K562 (cell line): Measurements from ENCODE around the gene TMEM87A. TPM values are rescaled to one million over a fixed set of nuclear protein-coding genes. Genes with fewer than 3 reads are reported as not detected.

Experiments used
- ARID2 ChIP-seq: fragments of 450-650 bp; IDR thresholded peaks from 2 replicates; pipeline ENCODE4 v1.6.1; 2017; ENCODE audit warnings: antibody characterized with exemption, mild to moderate bottlenecking
- ARNT ChIP-seq, 2 experiments: fragments of 450-650 bp; IDR thresholded peaks; 2 replicates each; pipeline ENCODE4 v1.6.1; 2016; ENCODE audit warnings: mild to moderate bottlenecking in 1 of 2
- BCL6 ChIP-seq: fragments of 250-450 bp; sonication (Bioruptor Pico); IDR thresholded peaks from 2 replicates; pipeline ENCODE4 v1.4.0; 2020
- ESRRB ChIP-seq: fragments of 250-450 bp; sonication (Bioruptor Pico); IDR thresholded peaks from 2 replicates; pipeline ENCODE4 v1.5.0; 2020; ENCODE audit warnings: mild to moderate bottlenecking, moderate library complexity, borderline replicate concordance
- FOXA3 ChIP-seq, 2 experiments: fragments of 450-650 bp in 1 of 2; sonication (generic) in 1 of 2; formaldehyde crosslinking; IDR thresholded peaks in 1 of 2; conservative IDR thresholded peaks in 1 of 2; 2 replicates each; pipeline versions ENCODE4 v1.4.0 to v1.8.0; 2020 to 2022; ENCODE audit warnings: mild to moderate bottlenecking in 2 of 2, missing genetic modification reagents in 1 of 2
- L3MBTL2 ChIP-seq: fragments of 450-650 bp; IDR thresholded peaks from 2 replicates; pipeline ENCODE4 v1.6.1; 2016; ENCODE audit warnings: mild to moderate bottlenecking, moderate library complexity
- MEIS2 ChIP-seq: fragments of 450-650 bp; IDR thresholded peaks from 2 replicates; pipeline ENCODE4 v1.6.1; 2014; ENCODE audit warnings: mild to moderate bottlenecking; ENCODE audit not compliant: partially characterized antibody
- NEUROD1 ChIP-seq: fragments of 150-350 bp; IDR thresholded peaks from 2 replicates; pipeline ENCODE4 v1.6.1; 2014; ENCODE audit warnings: borderline replicate concordance, low read length, low read depth; ENCODE audit not compliant: partially characterized antibody
- PHB2 ChIP-seq: fragments of 450-650 bp; IDR thresholded peaks from 2 replicates; pipeline ENCODE4 v1.6.1; 2017; ENCODE audit warnings: low read depth
- RBM39 ChIP-seq: fragments of 200-400 bp; formaldehyde crosslinking; optimal IDR thresholded peaks from 2 replicates; pipeline ENCODE3; 2018; ENCODE audit warnings: low read depth, low read length
- SIRT6 ChIP-seq: IDR thresholded peaks from one replicate; pipeline ENCODE4 v1.6.1; 2012; ENCODE audit warnings: low read depth, mild to moderate bottlenecking, control low read depth, inconsistent platforms, low read length, moderate library complexity
- ZBTB17 ChIP-seq: fragments of 450-650 bp; formaldehyde crosslinking; IDR thresholded peaks from 2 replicates; pipeline ENCODE4 v1.4.0; 2020; ENCODE audit warnings: mild to moderate bottlenecking
- ZNF175 ChIP-seq: fragments of 200-800 bp; sonication (Bioruptor generic); IDR thresholded peaks from 2 replicates; pipeline ENCODE4 v1.6.1; 2016; ENCODE audit warnings: low read depth, mild to moderate bottlenecking, missing genetic modification characterization, missing compliant biosample characterization
- polyA plus RNA-seq, 8 experiments: library from polyadenylated mRNA; depleted of rRNA in 4 of 8; stranded (reverse) in 5 of 8; unstranded in 3 of 8; fragments of >200 nt; fragmentation: Nextera tagmentation in 2 of 8; fragmentation: Illumina TruSeq in 1 of 8; extraction: Ambion mirVana in 2 of 8; extraction: Trizol in 1 of 8; gene quantifications; 2 replicates each; pipeline versions ENCODE4 v1.2.1 to v1.2.3, GENCODE V29; 2011 to 2014; ENCODE audit warnings: inconsistent platforms in 1 of 8, missing spikeins in 1 of 8
- total RNA-seq, 7 experiments: library from RNA; depleted of rRNA in 6 of 7; stranded (reverse); fragments of >200 nt in 6 of 7; fragmentation: Illumina TruSeq in 2 of 7; extraction: Trizol in 2 of 7; gene quantifications; 2 replicates each; pipeline versions ENCODE4 v1.2.1 to v1.2.3, GENCODE V29; 2011 to 2021; ENCODE audit warnings: low replicate concordance in 1 of 7
- TF ChIP-seq, protein P1 (sequence below): fragments of 250-450 bp; sonication (Bioruptor Pico); IDR thresholded peaks from 2 replicates; pipeline ENCODE4 v1.5.0; 2021; ENCODE audit warnings: mild to moderate bottlenecking, moderate library complexity
- TF ChIP-seq, protein P2 (sequence below), 2 experiments: fragments of 450-650 bp; IDR thresholded peaks; 2 replicates each; pipeline ENCODE4 v1.6.1; 2016; ENCODE audit warnings: mild to moderate bottlenecking in 2 of 2, borderline replicate concordance in 1 of 2, low read depth in 1 of 2, moderate library complexity in 1 of 2

Gene TMEM87A
- total and polyA plus RNA-seq, 9 of the 15 experiments (the other 6 are each of a cell fraction or from before 2014, with no cell fraction given) = 16.6 to 43.3 (median 29.6) TPM

DNA sequence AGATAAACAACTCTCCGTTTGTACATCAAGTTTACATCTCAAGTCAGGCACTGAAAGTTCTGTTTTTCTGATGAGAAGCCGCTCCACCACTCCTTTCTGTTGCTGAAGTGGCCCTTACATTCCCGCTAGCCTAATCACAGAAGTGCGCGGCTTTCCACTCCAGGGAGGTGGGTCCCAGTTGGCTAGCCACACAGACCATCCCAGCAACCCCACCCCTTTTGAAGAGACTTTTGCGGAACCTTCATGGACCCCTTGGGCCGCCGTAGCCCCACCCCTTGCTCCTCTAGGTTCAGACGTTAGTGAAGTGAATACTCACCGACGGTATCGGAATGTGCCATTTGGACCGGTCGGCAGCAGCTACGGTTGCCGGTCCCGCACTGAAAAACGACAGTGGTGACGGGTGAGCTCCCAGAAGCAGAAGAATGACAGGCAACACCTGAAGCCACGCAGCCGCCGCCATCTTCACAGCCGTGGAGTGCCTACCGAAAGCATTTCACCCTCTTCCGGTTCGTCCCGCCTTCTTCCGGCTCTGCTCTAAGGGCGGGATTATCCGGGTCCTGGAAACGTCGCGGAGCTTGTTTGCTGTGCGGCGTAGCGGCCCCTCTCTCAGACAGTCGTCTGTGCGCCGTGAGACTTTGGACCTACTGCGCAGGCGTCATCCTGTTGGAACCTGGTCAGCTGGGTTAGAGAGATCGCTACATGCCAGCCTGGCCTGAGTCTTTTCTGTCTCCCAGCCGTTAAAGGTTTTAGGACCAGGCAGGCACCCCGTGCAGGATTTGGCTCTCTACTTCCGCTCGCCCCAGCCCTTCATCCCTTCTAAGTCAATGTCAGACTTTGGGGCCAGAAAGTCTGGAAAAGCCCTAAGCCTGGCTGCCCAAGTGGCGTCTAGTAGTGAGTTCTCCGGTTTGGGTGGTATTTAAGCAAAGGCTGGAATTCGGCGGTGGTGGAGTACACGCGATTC is at the start of gene TMEM87A, which contains the start of gene GANC (continued):
- TF ChIP-seq, protein P1, sequence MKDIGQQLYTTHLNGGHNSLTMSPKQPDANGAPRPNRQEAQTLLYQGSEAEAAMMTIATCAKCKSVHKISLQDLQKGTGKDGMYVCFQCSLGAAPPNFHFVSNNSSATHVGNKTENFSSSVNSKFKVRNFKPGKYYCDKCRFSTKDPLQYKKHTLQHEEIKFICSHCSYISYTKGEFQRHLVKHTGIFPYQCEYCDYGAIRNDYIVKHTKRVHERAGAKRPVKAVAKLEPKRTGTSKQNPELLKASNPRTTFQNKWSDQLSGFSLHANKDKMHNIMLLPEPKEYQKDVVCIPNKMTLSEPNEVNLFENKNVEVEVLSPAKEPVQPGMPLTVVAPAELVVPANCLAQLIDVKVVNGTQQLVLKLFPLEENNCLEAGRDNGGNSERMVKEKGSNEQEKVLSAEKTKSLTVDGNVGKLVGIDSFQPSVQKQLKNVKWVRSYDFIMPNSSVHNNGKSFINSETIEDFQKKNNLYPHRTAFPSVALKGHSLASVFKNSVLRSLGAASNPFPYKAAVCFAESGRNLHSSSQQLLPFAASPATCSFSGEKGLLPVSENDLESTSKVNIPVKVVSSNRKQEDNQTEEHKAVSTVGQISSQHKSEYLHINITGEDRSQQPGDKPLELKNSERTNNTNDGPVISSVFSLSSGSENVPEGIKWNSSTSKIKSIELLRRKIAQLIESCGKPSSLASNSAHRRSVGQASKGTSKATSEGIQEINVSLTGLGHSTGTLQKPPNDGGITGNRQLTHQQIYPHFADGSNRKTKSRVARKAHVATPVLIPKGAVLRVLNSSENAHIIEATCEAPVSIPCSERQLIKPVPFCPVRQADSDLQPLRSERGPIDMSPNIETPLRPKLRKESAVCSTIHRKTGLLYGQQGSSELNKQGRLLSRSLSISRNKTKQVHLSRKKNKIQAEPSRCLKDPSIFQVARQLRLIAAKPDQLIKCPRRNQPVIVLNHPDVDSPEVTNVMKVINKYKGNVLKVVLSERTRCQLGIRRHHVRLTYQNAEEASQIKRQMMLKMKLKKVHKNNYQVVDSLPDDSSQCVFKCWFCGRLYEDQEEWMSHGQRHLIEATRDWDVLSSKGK = no peak
- TF ChIP-seq ZNF175 (CRISPR knock-in tag) = no peak
- TF ChIP-seq, protein P2, sequence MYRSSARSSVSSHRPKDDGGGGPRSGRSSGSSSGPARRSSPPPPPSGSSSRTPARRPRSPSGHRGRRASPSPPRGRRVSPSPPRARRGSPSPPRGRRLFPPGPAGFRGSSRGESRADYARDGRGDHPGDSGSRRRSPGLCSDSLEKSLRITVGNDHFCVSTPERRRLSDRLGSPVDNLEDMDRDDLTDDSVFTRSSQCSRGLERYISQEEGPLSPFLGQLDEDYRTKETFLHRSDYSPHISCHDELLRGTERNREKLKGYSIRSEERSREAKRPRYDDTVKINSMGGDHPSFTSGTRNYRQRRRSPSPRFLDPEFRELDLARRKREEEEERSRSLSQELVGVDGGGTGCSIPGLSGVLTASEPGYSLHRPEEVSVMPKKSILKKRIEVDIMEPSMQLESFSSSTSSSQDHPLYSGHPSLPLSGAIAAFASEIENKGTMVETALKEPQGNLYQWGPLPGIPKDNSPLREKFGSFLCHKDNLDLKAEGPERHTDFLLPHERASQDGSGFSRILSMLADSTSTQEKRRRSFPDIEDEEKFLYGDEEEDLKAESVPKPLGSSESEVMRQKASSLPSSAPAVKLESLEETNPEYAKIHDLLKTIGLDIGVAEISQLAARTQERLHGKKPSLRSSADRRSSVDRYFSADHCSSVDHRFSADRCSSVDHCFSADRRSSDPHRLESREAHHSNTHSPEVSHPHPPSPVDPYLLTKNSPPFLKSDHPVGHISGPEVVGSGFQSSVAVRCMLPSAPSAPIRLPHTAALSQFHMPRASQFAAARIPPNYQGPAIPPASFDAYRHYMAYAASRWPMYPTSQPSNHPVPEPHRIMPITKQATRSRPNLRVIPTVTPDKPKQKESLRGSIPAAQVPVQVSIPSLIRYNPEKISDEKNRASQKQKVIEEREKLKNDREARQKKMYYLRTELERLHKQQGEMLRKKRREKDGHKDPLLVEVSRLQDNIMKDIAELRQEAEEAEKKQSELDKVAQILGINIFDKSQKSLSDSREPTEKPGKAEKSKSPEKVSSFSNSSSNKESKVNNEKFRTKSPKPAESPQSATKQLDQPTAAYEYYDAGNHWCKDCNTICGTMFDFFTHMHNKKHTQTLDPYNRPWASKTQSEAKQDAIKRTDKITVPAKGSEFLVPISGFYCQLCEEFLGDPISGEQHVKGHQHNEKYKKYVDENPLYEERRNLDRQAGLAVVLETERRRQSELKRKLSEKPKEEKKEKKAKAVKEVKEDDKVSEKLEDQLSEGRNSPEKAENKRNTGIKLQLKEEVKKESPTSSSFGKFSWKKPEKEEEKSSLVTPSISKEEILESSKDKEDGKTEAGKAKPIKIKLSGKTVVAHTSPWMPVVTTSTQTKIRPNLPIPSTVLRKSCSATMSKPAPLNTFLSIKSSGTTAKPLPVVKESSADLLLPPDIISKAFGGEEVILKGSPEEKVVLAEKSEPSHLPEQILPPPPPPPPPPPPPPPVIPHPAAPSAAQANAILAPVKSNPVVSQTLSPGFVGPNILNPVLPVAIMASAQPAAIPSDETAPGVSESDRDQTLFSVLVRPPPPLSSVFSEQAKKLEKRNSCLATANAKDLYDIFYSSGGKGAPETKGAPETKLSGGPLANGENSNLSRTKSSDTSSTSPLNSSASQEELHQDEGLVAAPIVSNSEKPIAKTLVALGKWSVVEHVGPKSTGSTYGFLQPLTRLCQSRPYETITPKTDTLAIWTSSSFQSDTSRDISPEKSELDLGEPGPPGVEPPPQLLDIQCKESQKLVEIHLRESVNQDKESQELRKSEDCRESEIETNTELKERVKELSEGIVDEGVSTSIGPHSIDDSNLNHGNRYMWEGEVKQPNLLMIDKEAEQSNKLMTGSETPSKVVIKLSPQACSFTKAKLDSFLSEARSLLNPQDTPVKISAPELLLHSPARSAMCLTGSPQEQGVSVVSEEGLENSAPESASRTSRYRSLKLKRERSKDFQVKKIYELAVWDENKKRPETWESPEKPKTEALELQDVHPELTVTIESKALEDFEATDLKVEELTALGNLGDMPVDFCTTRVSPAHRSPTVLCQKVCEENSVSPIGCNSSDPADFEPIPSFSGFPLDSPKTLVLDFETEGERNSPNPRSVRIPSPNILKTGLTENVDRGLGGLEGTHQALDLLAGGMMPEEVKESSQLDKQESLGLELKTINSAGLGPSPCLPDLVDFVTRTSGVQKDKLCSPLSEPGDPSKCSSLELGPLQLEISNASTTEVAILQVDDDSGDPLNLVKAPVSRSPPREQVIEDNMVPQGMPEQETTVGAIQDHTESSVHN (IDR thresholded peaks at IDR 0.05; ENCODE audit: borderline replicate concordance in 1 of 2, low read depth in 1 of 2) = peak in 1 of 2 experiments; percentile 78; a peak in 2 of 4 replicates
- TF ChIP-seq ARNT (IDR thresholded peaks at IDR 0.05) = peak; percentile 41 to 76; a peak in 3 of 4 replicates
- TF ChIP-seq ESRRB = no peak
- TF ChIP-seq PHB2 = no peak
- TF ChIP-seq ARID2 = no peak
- TF ChIP-seq ZBTB17 (CRISPR knock-in tag) = peak; percentile 71; the same call in 1 of the 2 replicates
- TF ChIP-seq L3MBTL2 = peak; percentile 84
- TF ChIP-seq BCL6 (CRISPR knock-in tag) = no peak
- TF ChIP-seq SIRT6 = no peak
- peak; percentile 63 for TF ChIP-seq NEUROD1
- peak; percentile 58 for TF ChIP-seq MEIS2
- TF ChIP-seq RBM39 = peak; percentile 37
- TF ChIP-seq FOXA3 (CRISPR knock-in tag; conservative IDR thresholded peaks at IDR 0.05 in 1 of 2, IDR thresholded peaks at IDR 0.05 in 1 of 2) = no peak; a peak in 1 of 4 replicates
